Neural progenitor cell (in vitro differentiated cells): ENCODE measurements around the gene PSMA3. TPM values are rescaled to one million over a fixed set of nuclear protein-coding genes. Genes with fewer than 3 reads are reported as not detected.

ENCODE experiments used
- DNase-seq: peaks from one replicate; pipeline ENCODE4 v3.0.0-alpha.2; 2016; ENCODE audit warnings: low spot score
- H2AFZ ChIP-seq: fragments of 200-600 bp; sonication (generic); replicated peaks from 2 replicates; pipeline ENCODE4 v1.6.1; 2016; ENCODE audit warnings: antibody characterized with exemption
- H3F3A ChIP-seq: fragments of 200-600 bp; sonication (generic); 2 replicates; pipeline ENCODE4 v1.6.1; 2016; ENCODE audit warnings: antibody characterized with exemption, low read depth
- H3K27ac ChIP-seq: fragments of 200-600 bp; sonication (generic); 2 replicates; pipeline ENCODE4 v1.5.1; 2016; ENCODE audit warnings: mild to moderate bottlenecking
- H3K27me3 ChIP-seq: fragments of 200-600 bp; sonication (generic); 2 replicates; pipeline ENCODE4 v1.6.1; 2016; ENCODE audit warnings: mild to moderate bottlenecking, moderate library complexity
- H3K36me3 ChIP-seq: fragments of 200-600 bp; sonication (generic); 2 replicates; pipeline ENCODE4 v1.5.1; 2016
- H3K4me1 ChIP-seq: fragments of 200-600 bp; sonication (generic); 2 replicates; pipeline ENCODE4 v1.6.1; 2016; ENCODE audit warnings: mixed run types
- H3K4me2 ChIP-seq: fragments of 200-600 bp; sonication (generic); 2 replicates; pipeline ENCODE4 v1.6.1; 2016
- H3K4me3 ChIP-seq: fragments of 200-600 bp; sonication (generic); 2 replicates; pipeline ENCODE4 v1.5.1; 2016
- H3K79me2 ChIP-seq: fragments of 200-600 bp; sonication (generic); 2 replicates; pipeline ENCODE4 v1.6.1; 2016; ENCODE audit warnings: low read depth
- H3K9ac ChIP-seq: fragments of 200-600 bp; sonication (generic); 2 replicates; pipeline ENCODE4 v1.6.1; 2016
- H3K9me3 ChIP-seq: fragments of 200-600 bp; sonication (generic); 2 replicates; pipeline ENCODE4 v1.5.1; 2016; ENCODE audit warnings: low read depth
- H4K20me1 ChIP-seq: fragments of 200-600 bp; sonication (generic); 2 replicates; pipeline ENCODE4 v1.6.1; 2016; ENCODE audit warnings: low read depth
- H3K27ac Mint-ChIP-seq: 3 replicates; pipeline ENCODE4 v1.8.0; 2021; ENCODE audit warnings: mixed read lengths
- H3K27me3 Mint-ChIP-seq: 2 replicates; pipeline ENCODE4 v1.8.0; 2022; ENCODE audit warnings: low read depth, mild to moderate bottlenecking, inconsistent platforms, moderate library complexity, mixed read lengths; ENCODE audit not compliant: insufficient read depth
- H3K36me3 Mint-ChIP-seq: 3 replicates; pipeline ENCODE4 v1.8.0; 2021; ENCODE audit warnings: mixed read lengths
- H3K4me1 Mint-ChIP-seq: 3 replicates; pipeline ENCODE4 v1.8.0; 2021; ENCODE audit warnings: mixed read lengths
- H3K4me3 Mint-ChIP-seq: 3 replicates; pipeline ENCODE4 v1.8.0; 2021; ENCODE audit warnings: mild to moderate bottlenecking, moderate library complexity, mixed read lengths
- H3K9me3 Mint-ChIP-seq: 3 replicates; pipeline ENCODE4 v1.8.0; 2020; ENCODE audit warnings: mixed read lengths
- EZH2 ChIP-seq: fragments of 200-600 bp; sonication (generic); IDR thresholded peaks from 2 replicates; pipeline ENCODE4 v1.6.1; 2017; ENCODE audit warnings: antibody characterized with exemption, mild to moderate bottlenecking, moderate library complexity
- EZH2phosphoT487 ChIP-seq: fragments of 200-600 bp; sonication (generic); IDR thresholded peaks from 2 replicates; pipeline ENCODE4 v1.6.1; 2017; ENCODE audit warnings: antibody characterized with exemption
- total RNA-seq: library from RNA; depleted of rRNA; stranded (reverse); fragments of >200 nt; gene quantifications from 2 replicates; pipeline ENCODE4 v1.2.3, GENCODE V29; 2015; ENCODE audit warnings: low replicate concordance
- TF ChIP-seq, protein P1 (sequence below): fragments of 200-600 bp; sonication (generic); IDR thresholded peaks from 2 replicates; pipeline ENCODE4 v1.5.1; 2017; ENCODE audit warnings: antibody characterized with exemption, mild to moderate bottlenecking

Gene PSMA3
- total RNA-seq, 1 donor from 2014 or later = 268 TPM

DNA sequence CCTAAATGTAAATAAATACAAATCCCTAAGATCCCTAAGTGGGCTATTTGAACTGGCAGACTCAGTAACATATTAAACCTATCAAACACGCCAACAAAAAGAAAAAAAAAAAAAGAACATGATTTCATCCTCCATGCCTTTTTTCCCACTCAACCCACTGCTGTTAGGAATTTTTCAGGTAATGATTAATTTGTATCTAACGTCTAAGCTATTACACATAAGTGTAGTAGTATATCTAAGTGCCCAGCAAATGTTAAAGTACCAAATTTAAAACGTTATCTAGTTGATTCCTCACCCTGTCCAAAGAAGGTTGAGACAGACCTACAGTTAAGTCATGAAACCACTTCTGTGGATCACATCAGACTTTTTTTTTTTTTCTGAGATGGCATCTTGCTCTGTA lies 37.3 kb downstream of the PSMA3 start:
- H3K27ac Mint-ChIP-seq = no peak overlapping the region
- no peaks in the 10 kb centered on the region for H3K9me3 ChIP-seq
- peaks cover 18% of the 10 kb centered on the region for H3K36me3 Mint-ChIP-seq
- H3K27me3 ChIP-seq = no peaks in the 10 kb centered on the region
- H3K9ac ChIP-seq = no peak overlapping the region
- no peak for TF ChIP-seq EZH2phosphoT487
- no peak for TF ChIP-seq EZH2
- TF ChIP-seq, protein P1, sequence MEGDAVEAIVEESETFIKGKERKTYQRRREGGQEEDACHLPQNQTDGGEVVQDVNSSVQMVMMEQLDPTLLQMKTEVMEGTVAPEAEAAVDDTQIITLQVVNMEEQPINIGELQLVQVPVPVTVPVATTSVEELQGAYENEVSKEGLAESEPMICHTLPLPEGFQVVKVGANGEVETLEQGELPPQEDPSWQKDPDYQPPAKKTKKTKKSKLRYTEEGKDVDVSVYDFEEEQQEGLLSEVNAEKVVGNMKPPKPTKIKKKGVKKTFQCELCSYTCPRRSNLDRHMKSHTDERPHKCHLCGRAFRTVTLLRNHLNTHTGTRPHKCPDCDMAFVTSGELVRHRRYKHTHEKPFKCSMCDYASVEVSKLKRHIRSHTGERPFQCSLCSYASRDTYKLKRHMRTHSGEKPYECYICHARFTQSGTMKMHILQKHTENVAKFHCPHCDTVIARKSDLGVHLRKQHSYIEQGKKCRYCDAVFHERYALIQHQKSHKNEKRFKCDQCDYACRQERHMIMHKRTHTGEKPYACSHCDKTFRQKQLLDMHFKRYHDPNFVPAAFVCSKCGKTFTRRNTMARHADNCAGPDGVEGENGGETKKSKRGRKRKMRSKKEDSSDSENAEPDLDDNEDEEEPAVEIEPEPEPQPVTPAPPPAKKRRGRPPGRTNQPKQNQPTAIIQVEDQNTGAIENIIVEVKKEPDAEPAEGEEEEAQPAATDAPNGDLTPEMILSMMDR = no peak
- H3K79me2 ChIP-seq = peaks cover 99% of the 10 kb centered on the region
- H3K9me3 Mint-ChIP-seq = no peaks in the 10 kb centered on the region
- no peaks in the 10 kb centered on the region for H3K4me1 ChIP-seq
- H4K20me1 ChIP-seq = peaks cover 32% of the 10 kb centered on the region
- no peak overlapping the region for H2AFZ ChIP-seq
- H3K4me3 Mint-ChIP-seq = no peak overlapping the region
- no peak overlapping the region for H3K4me2 ChIP-seq
- H3K27ac ChIP-seq = no peak overlapping the region
- DNase-seq = no peak
- H3F3A ChIP-seq = no peaks in the 10 kb centered on the region
- peaks cover 7% of the 10 kb centered on the region for H3K36me3 ChIP-seq
- no peak overlapping the region for H3K4me3 ChIP-seq
- no peaks in the 10 kb centered on the region for H3K4me1 Mint-ChIP-seq
- no peaks in the 10 kb centered on the region for H3K27me3 Mint-ChIP-seq

- peaks cover 7% of the 10 kb centered on the region for H3K36me3 ChIP-seq
- Mint-ChIP-seq H3K9me3 (no peaks in the 10 kb centered on the region), H3K4me1 (no peaks in the 10 kb centered on the region), H3K27me3 (no peaks in the 10 kb centered on the region), H3K27ac (no peak overlapping the region), H3K36me3 (peaks cover 22% of the 10 kb centered on the region), H3K4me3 (no peak overlapping the region)
- H2AFZ ChIP-seq = no peak overlapping the region
- H3F3A ChIP-seq = no peaks in the 10 kb centered on the region
- peaks cover 99% of the 10 kb centered on the region for H3K79me2 ChIP-seq
- no peak for DNase-seq
- TF ChIP-seq EZH2phosphoT487 (no peak), EZH2 (no peak)
- TF ChIP-seq, protein P1 = no peak
- no peak overlapping the region for H3K27ac ChIP-seq
- H3K4me2 ChIP-seq = no peak overlapping the region
- peaks cover 37% of the 10 kb centered on the region for H4K20me1 ChIP-seq
- no peaks in the 10 kb centered on the region for H3K9me3 ChIP-seq
- H3K4me3 ChIP-seq = no peak overlapping the region
- H3K27me3 ChIP-seq = no peaks in the 10 kb centered on the region
- H3K9ac ChIP-seq = no peak overlapping the region
- no peaks in the 10 kb centered on the region for H3K4me1 ChIP-seq
These were observed 38.4 kb downstream of the PSMA3 start for GRCh38 chr14:58282925-58283593.

- DNase-seq = no peak
- Histone ChIP-seq H3F3A (no peaks in the 10 kb centered on the region), H4K20me1 (peaks cover 38% of the 10 kb centered on the region), H2AFZ (no peak overlapping the region), H3K4me1 (no peaks in the 10 kb centered on the region), H3K27ac (no peak overlapping the region), H3K4me2 (no peak overlapping the region), H3K36me3 (peaks cover 7% of the 10 kb centered on the region), H3K27me3 (no peaks in the 10 kb centered on the region), H3K79me2 (peaks cover 99% of the 10 kb centered on the region), H3K4me3 (no peak overlapping the region), H3K9me3 (no peaks in the 10 kb centered on the region), H3K9ac (no peak overlapping the region)
- H3K4me3 Mint-ChIP-seq = no peak overlapping the region
- TF ChIP-seq EZH2 (no peak), EZH2phosphoT487 (no peak)
- TF ChIP-seq, protein P1 = no peak
- H3K27me3 Mint-ChIP-seq = no peaks in the 10 kb centered on the region
- no peak overlapping the region for H3K27ac Mint-ChIP-seq
- peaks cover 26% of the 10 kb centered on the region for H3K36me3 Mint-ChIP-seq
- no peaks in the 10 kb centered on the region for H3K9me3 Mint-ChIP-seq
- no peaks in the 10 kb centered on the region for H3K4me1 Mint-ChIP-seq
These were observed 39.1 kb downstream of the PSMA3 start for GRCh38 chr14:58283730-58284129.
